HG02571 (cell line): ENCODE measurements around the gene BMAL1.
A peak's percentile ranks its signal among the peaks of the same experiment; 100 is the strongest.
"Not testable (repeated sequence)": the region's sequence is repeated elsewhere in the genome, so short reads cannot be mapped to it uniquely, and the experiment has no call there.

ENCODE experiments used
- ATAC-seq: cut with Tn5 transposase; IDR thresholded peaks from one replicate; pipeline ENCODE4 v1.9.1; 2021; ENCODE audit warnings: mild to moderate bottlenecking, moderate library complexity; ENCODE audit not compliant: unreplicated experiment

Gene BMAL1

GRCh38 chr11:13277768-13278608 is at the start of gene BMAL1:
Gene BMAL1, plus strand, starts transcription at chr11:13277790. Its CDS starts 76,519 bp downstream, at chr11:13354309.
- ATAC-seq: peak; percentile 23

- no peak for ATAC-seq
These were observed 49.0 kb upstream of the BMAL1 start for GRCh38 chr11:13228572-13228971.

DNA sequence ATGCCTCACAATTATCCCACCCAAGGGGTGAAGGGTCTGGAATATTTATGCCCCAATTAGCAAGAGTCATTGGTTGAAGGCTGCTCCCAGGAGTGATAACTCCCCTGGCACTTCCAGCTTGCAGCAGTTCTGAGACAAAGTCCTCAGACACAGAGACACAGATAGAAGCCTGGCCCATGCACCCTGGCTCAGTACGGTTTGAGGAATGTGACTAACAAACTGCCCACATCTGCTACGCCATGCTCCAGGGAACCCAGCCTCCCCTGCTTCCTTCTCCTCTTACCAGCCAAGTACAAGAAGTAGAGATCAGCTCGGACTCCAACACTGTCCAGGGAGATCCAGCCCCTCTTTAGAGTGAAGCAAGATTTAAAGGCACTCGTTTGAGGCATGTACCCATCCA is 48.5 kb upstream of the BMAL1 start:
- no peak for ATAC-seq

DNA sequence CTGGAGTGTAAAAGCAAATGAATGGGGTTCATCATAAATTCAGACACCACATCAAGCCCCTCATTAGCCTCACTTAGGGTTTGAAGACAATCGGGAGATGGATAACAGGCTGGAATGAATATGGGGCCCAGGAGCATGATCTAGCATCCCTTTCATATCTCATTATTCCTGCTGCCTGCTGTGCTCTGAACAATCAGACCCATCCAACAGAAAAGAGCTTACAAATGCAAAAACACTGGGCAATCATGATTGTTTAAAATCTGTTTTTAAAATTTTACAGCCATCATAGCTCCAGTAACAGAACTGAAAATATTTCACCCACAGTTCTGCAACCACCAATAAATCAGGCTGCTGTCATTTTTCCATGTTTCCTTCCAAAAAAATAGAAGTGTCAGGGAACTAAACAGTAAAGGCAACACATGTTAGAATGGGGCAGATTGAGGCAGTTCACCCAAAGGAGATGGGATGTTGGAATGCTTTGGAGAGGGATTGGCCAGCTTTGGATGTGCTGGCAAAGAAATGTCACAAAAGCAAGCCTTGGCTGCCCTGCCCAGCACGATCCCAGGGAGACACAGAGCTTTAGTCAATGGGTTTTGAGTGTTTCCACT is 47.8 kb upstream of the BMAL1 start:
- no peak for ATAC-seq

DNA sequence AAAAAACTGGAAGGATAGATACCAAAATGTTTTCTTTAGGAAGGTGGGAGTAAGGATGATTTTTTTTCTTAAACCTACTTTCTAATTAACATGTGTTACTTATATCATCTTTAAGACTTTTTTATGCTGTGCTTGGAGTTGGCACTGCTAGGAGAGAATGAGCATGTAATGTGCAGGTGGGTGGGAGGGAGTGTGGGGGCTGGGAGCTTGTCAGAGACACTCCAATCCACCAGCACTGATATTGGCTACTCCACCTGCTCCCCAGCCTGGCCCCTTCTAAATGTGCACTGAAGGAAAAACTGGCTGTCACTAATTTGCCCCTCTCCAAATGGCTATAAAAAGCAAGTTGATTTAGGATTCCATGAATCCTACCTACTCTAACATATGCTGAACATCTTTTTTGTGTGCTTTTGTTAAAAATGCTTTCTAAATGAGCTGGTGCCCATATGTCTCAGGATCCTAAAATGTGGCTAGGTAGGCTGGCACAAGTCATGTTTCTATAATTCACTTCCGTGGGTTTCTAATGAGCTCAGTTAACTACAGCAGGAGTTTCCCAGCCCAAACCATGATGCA is 44.3 kb upstream of the BMAL1 start:
- no peak for ATAC-seq

DNA sequence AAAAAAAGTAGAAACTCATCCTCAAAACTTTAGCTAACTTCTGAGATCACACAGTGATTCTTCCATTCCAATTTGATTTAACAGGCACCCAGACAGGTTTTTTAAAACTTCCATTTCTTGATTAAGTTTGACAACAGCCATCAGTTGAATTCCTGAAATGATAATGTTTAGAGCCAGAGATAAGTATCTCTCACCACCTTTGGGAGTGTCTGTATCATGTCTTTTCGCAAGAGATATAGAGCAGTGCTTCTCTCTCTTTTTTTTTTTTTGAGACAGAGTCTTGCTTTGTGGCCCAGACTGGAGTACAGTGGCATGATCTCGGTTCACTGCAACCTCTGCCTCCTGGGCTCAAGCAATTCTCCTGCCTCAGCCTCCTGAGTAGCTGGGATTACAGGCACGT is 41.7 kb upstream of the BMAL1 start:
- no peak for ATAC-seq

- ATAC-seq: no peak
These were observed 41.0 kb upstream of the BMAL1 start for GRCh38 chr11:13236626-13237025.

- no peak for ATAC-seq
These were observed 39.8 kb upstream of the BMAL1 start for GRCh38 chr11:13237761-13238160.

GRCh38 chr11:13238879-13239514 is 38.6 kb upstream of the BMAL1 start:
- peak; percentile 56 for ATAC-seq

- ATAC-seq: no peak
These were observed 35.0 kb upstream of the BMAL1 start for GRCh38 chr11:13242564-13242963.

- ATAC-seq: no peak
These were observed 29.8 kb upstream of the BMAL1 start for GRCh38 chr11:13247606-13248296.

DNA sequence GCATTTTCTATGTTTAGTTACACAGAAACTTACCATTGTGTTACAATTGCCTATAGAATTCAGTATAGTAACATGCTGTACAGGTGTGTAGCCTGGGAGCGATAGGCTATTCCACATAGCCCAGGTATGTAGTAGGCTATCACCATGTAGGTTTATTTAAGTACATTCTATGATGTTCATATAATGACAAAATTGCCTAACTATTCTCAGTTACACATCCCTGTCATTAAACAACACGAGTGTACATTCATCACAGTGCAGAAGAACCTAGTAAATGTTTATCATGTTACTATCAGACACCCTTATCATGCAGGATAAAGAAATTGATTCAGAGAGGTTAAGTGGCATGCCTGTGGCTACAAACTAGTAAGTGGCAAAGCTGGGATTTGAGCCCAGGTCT is 28.4 kb upstream of the BMAL1 start:
- ATAC-seq: no peak

- no peak for ATAC-seq
These were observed 27.6 kb upstream of the BMAL1 start for GRCh38 chr11:13249992-13250391.

DNA sequence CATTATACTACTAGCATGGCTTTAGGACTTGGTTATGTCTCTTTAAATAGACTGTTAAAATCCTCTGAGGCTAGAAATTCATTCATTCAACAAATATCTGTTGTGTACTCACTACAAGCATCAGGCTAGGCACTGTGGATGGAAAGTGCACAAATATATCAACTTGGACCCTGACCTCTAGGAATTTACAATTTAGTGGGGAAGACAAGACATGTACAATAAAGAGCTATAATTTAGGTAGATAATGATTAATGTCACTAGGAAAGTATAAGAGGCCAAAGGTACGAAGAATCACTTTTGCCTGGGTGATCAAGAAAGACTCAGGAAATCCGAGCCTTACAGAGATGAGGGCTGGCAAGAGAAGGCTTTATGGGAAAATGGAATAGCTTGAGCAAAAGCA is 25.6 kb upstream of the BMAL1 start:
- no peak for ATAC-seq

- ATAC-seq: no peak
These were observed 25.2 kb upstream of the BMAL1 start for GRCh38 chr11:13252438-13252837.

GRCh38 chr11:13256216-13256615 is 21.4 kb upstream of the BMAL1 start:
- ATAC-seq: no peak

DNA sequence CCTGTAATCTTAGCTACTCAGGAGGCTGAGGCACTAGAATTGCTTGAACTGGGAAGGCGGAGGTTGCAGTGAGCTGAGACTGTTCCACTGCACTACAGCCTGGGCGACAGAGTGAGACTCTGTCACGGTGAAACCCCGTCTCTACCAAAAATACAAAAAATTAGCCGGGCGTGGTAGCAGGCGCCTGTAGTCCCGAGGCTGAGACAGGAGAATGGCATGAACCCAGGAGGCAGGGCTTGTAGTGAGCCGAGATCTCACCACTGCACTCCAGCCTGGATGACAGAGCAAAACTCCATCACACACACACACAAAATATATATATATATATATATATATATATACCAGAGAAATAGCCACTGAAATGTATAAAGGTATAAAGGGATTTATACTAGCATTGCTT is 19.5 kb upstream of the BMAL1 start:
- ATAC-seq: not testable (repeated sequence)

- ATAC-seq: no peak
These were observed 18.7 kb upstream of the BMAL1 start for GRCh38 chr11:13258855-13259254.

DNA sequence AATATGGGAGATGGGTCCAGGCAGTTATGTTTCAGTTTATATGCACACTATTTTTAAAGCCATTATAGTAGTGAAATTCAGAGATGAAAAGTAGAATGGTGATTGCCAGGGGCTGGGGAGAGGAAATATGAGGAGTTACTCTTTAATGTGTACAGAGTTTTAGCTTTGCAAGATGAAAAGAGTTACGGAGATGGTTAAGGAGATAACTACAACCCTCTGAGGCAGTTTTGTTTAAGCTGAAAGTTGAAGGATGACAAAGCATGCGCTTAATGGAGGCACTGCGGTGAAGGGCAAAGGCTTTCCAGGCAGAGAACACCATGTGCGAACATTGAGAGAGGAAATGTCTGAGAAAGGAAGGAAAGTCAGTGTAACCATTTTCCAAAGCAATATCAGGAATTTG is 18.2 kb upstream of the BMAL1 start:
- ATAC-seq: no peak

DNA sequence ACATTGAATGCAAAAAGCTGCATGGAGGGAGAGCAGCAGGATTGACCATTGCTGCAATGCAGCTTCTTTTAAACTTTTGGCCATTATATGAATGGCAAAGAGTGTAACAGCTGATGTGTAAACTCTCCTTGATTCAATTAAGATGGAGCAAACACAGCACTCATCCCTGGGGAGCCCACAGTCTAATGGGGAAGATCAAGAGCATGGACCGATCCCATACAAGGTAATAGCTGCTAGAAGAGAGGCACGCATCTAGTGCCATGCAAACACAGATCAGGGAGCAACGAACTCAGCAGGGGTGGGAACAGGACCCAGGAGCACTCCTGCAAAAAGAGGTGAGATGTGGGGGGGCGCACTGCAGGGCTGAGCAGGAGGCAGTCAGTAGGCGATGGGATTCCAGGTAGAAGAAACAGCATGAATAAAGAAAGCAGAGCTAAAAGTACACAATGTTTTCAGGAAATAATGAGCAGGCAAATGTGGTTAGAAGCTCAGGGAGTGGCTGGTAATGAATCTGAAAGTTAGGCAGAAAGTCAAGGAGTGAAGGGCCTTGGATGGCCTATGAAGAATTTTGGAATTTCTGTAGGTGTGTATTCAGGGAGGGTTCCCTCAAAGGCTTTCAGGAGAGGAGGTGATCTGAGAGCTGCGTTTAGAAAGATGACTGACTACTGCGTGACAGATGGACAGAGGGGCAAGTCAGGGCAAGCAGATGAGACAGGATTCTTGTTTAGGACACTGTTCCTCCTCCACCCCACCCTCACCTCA is 17.2 kb upstream of the BMAL1 start:
- no peak for ATAC-seq
